Fibroblast of the aortic adventitia (primary cell): ENCODE data around the gene TOR4A. TPM values are rescaled to one million over a fixed set of nuclear protein-coding genes. Genes with fewer than 3 reads are reported as not detected.

Experiments used
- DNase-seq: peaks from one replicate; pipeline ENCODE4 v3.0.0-alpha.2; 2010; ENCODE audit warnings: low read depth
- H3K4me3 ChIP-seq: 2 replicates; pipeline ENCODE4 v1.5.1; 2011; ENCODE audit warnings: low read depth, mild to moderate bottlenecking, control low read depth, low read length, moderate library complexity
- CTCF ChIP-seq: IDR thresholded peaks from 2 replicates; pipeline ENCODE4 v1.5.1; 2011; ENCODE audit warnings: mild to moderate bottlenecking, low read length, control low read depth, inconsistent platforms; ENCODE audit not compliant: insufficient read depth
- total RNA-seq: library from RNA; depleted of rRNA; stranded (reverse); fragments of >200 nt; gene quantifications from 2 replicates; pipeline ENCODE4 v1.2.3, GENCODE V29; 2012; ENCODE audit warnings: low replicate concordance

TOR4A gene
- total RNA-seq, 1 donor: 31.3 TPM

GRCh38 chr9:137271696-137272076 is 5.8 kb upstream of the TOR4A start:
- no peak for DNase-seq
- H3K4me3 ChIP-seq: no peak overlapping the region
- no peak for TF ChIP-seq CTCF

GRCh38 chr9:137272241-137273094 is 5.1 kb upstream of the TOR4A start:
- no peak overlapping the region for H3K4me3 ChIP-seq
- no peak for DNase-seq
- TF ChIP-seq CTCF: no peak

- DNase-seq: no peak
- TF ChIP-seq CTCF: no peak
- no peak overlapping the region for H3K4me3 ChIP-seq
These were observed 4.4 kb upstream of the TOR4A start for GRCh38 chr9:137273095-137273490.

GRCh38 chr9:137273611-137274320 is 3.8 kb upstream of the TOR4A start:
- H3K4me3 ChIP-seq: no peak overlapping the region
- no peak for TF ChIP-seq CTCF
- DNase-seq: no peak

- TF ChIP-seq CTCF: no peak
- DNase-seq: no peak
- H3K4me3 ChIP-seq: no peak overlapping the region
These were observed 2.3 kb upstream of the TOR4A start for GRCh38 chr9:137275203-137275587.

GRCh38 chr9:137275588-137276472 is 1.7 kb upstream of the TOR4A start:
- no peak overlapping the region for H3K4me3 ChIP-seq
- no peak for TF ChIP-seq CTCF
- no peak for DNase-seq
